Liver (tissue), 9 donors: ENCODE data around the gene NEAT1. TPM values are rescaled to one million over a fixed set of nuclear protein-coding genes. Genes with fewer than 3 reads are reported as not detected.

Experiments
- DNase-seq: peaks from one replicate; pipeline ENCODE4 v3.0.0-alpha.2; 2017; ENCODE audit warnings: low spot score
- H3K27ac ChIP-seq, 2 donors: one replicate each; pipeline ENCODE4 v1.7.0; 2013; ENCODE audit warnings: inconsistent platforms in 2 of 2, low read length in 2 of 2, control low read depth in 1 of 2, low read depth in 1 of 2, mild to moderate bottlenecking in 1 of 2
- H3K27me3 ChIP-seq, 4 donors: one replicate each; pipeline versions ENCODE4 v1.6.1 to v1.7.0; 2013; ENCODE audit warnings: low read length in 3 of 4, inconsistent platforms in 1 of 4, mild to moderate bottlenecking in 1 of 4, moderate library complexity in 1 of 4; ENCODE audit not compliant: control insufficient read depth in 4 of 4, insufficient read depth in 4 of 4
- H3K36me3 ChIP-seq, 4 donors: one replicate each; pipeline versions ENCODE4 v1.6.1 to v1.7.0; 2013; ENCODE audit warnings: low read length in 3 of 4, mild to moderate bottlenecking in 3 of 4, low read depth in 1 of 4, moderate library complexity in 1 of 4; ENCODE audit not compliant: control insufficient read depth in 4 of 4, insufficient read depth in 3 of 4
- H3K4me1 ChIP-seq, 4 donors: one replicate each; pipeline versions ENCODE4 v1.6.1 to v1.7.0; 2013; ENCODE audit warnings: low read length in 3 of 4, mild to moderate bottlenecking in 3 of 4, moderate library complexity in 1 of 4; ENCODE audit not compliant: control insufficient read depth in 4 of 4, insufficient read depth in 4 of 4
- H3K4me3 ChIP-seq, 3 donors: one replicate each; pipeline versions ENCODE4 v1.6.1 to v1.7.0; 2013; ENCODE audit warnings: low read length in 3 of 3, control low read depth in 1 of 3, low read depth in 1 of 3, mild to moderate bottlenecking in 1 of 3
- H3K9ac ChIP-seq, 2 donors: one replicate each; pipeline ENCODE4 v1.7.0; 2013; ENCODE audit warnings: low read length in 2 of 2, mild to moderate bottlenecking in 2 of 2, moderate library complexity in 2 of 2, control low read depth in 1 of 2, low read depth in 1 of 2
- H3K9me3 ChIP-seq, 4 donors: one replicate each; pipeline versions ENCODE4 v1.6.1 to v1.7.0; 2013; ENCODE audit warnings: low read length in 3 of 4; ENCODE audit not compliant: control insufficient read depth in 4 of 4
- EGR1 ChIP-seq, 2 donors: IDR thresholded peaks; 2 replicates each; pipeline ENCODE4 v1.6.1; 2016 to 2018; ENCODE audit warnings: antibody characterized with exemption in 2 of 2, low read depth in 2 of 2
- FOXA1 ChIP-seq: IDR thresholded peaks from 2 replicates; pipeline ENCODE4 v1.6.1; 2016; ENCODE audit warnings: antibody characterized with exemption
- FOXA2 ChIP-seq: IDR thresholded peaks from 2 replicates; pipeline ENCODE4 v1.6.1; 2016; ENCODE audit warnings: antibody characterized with exemption
- GABPA ChIP-seq, 2 donors: IDR thresholded peaks in 1 of 2; conservative IDR thresholded peaks in 1 of 2; 2 replicates each; pipeline ENCODE4 v1.6.1; 2016; ENCODE audit warnings: antibody characterized with exemption in 2 of 2, mild to moderate bottlenecking in 1 of 2, moderate library complexity in 1 of 2
- HNF4A ChIP-seq, 2 donors: conservative IDR thresholded peaks; 2 replicates each; pipeline ENCODE4 v1.6.1; 2016; ENCODE audit warnings: antibody characterized with exemption in 2 of 2, mild to moderate bottlenecking in 2 of 2
- HNF4G ChIP-seq: IDR thresholded peaks from 2 replicates; pipeline ENCODE4 v1.6.1; 2016; ENCODE audit warnings: antibody characterized with exemption
- JUND ChIP-seq, 2 donors: IDR thresholded peaks; 2 replicates each; pipeline ENCODE4 v1.6.1; 2016; ENCODE audit warnings: antibody characterized with exemption in 2 of 2
- NR2F2 ChIP-seq: IDR thresholded peaks from 2 replicates; pipeline ENCODE4 v1.6.1; 2016; ENCODE audit warnings: antibody characterized with exemption
- RAD21 ChIP-seq, 2 donors: IDR thresholded peaks; 2 replicates each; pipeline ENCODE4 v1.6.1; 2016; ENCODE audit warnings: antibody characterized with exemption in 2 of 2, mild to moderate bottlenecking in 2 of 2
- REST ChIP-seq: IDR thresholded peaks from 2 replicates; pipeline ENCODE4 v1.6.1; 2016; ENCODE audit warnings: antibody characterized with exemption, mild to moderate bottlenecking
- RXRA ChIP-seq, 2 donors: IDR thresholded peaks; 2 replicates each; pipeline ENCODE4 v1.6.1; 2017 to 2018; ENCODE audit warnings: antibody characterized with exemption in 2 of 2, mild to moderate bottlenecking in 1 of 2
- SP1 ChIP-seq: IDR thresholded peaks from 2 replicates; pipeline ENCODE4 v1.6.1; 2018; ENCODE audit warnings: antibody characterized with exemption, mild to moderate bottlenecking
- TAF1 ChIP-seq: conservative IDR thresholded peaks from 2 replicates; pipeline ENCODE4 v1.6.1; 2016; ENCODE audit warnings: antibody characterized with exemption, mild to moderate bottlenecking
- YY1 ChIP-seq: IDR thresholded peaks from 2 replicates; pipeline ENCODE4 v1.6.1; 2016; ENCODE audit warnings: antibody characterized with exemption, mild to moderate bottlenecking
- WGBS: extraction: QIAGEN DNeasy Blood & Tissue Kit; methylation state at CpG from one replicate; pipeline ENCODE4 v1.1.7; 2013; 5-methylcytosine and 5-hydroxymethylcytosine counted together
- polyA plus RNA-seq, 2 donors: library from polyadenylated mRNA; stranded (reverse) in 1 of 2; unstranded in 1 of 2; fragments of 200-250 nt in 1 of 2; fragments of >200 nt in 1 of 2; fragmentation: Nextera tagmentation in 1 of 2; extraction: Ambion mirVana in 1 of 2; gene quantifications; one replicate each; pipeline versions ENCODE4 v1.2.1 to v1.2.3, GENCODE V29; 2013 to 2015
- total RNA-seq, 2 donors: library from RNA; depleted of rRNA; stranded (reverse); fragments of >200 nt; gene quantifications; one replicate each; pipeline ENCODE4 v1.2.3, GENCODE V29; 2014
- TF ChIP-seq, protein P1 (sequence below): fragments of 150-350 bp; IDR thresholded peaks from 2 replicates; pipeline ENCODE4 v1.5.1; 2017; ENCODE audit warnings: improper control_type of control experiment, low read depth, low read length; ENCODE audit not compliant: missing input control
- TF ChIP-seq, protein P2 (sequence below): IDR thresholded peaks from 2 replicates; pipeline ENCODE4 v1.6.1; 2016; ENCODE audit warnings: antibody characterized with exemption
- TF ChIP-seq, protein P3 (sequence below): IDR thresholded peaks from 2 replicates; pipeline ENCODE4 v1.6.1; 2016; ENCODE audit warnings: antibody characterized with exemption
- TF ChIP-seq, protein P4 (sequence below): IDR thresholded peaks from 2 replicates; pipeline ENCODE4 v1.6.1; 2016; ENCODE audit warnings: antibody characterized with exemption
- donor health status: healthy.
- donor health status: healthy.
- donor health status: healthy.
- donor health status: healthy.
- donor health status: healthy.

The NEAT1 gene
- total and polyA plus RNA-seq, 4 donors = 29.6 to 1,968 (median 80.8) TPM

DNA sequence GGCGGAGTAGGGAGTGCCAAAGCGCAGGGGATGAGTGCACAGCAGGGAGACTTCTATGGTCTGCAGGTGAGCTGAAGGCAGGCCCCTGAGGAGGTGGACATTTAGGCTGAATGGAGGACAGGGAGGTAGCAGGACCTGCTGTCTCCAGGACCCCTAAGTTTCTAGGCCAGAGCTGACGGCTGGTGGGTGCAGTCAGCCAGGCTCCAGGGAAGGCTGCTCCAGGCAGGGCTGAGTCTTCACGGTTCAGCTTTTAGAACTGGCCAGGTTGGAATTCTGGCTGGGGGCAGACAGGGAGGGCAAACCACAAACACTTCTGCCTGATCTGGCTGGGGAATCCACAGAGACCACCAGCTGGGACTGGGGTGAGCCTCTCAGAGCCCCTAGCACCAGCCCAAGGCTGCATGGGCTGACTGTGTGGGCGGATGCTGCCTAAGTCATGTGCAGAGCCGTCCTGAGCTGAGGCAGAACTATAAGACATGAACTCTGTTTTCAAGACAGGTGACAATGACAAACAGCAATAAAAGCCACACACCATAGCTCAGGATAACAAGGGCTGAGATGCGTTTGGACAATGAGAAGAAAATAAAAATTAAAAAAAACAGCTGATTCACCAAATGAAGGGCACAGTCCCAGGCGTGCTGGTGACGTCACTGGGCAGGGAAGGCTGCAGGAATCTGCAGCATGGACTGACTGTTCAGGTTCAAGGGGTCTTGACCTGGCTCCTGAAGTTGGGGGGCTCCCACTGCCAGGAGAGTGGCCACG is 65.9 kb downstream of the NEAT1 start:
- no peak overlapping the region for H3K4me3 ChIP-seq
- peaks cover 12 to 49% (median 26%) of the 10 kb centered on the region in 4 donors for H3K4me1 ChIP-seq
- 74% methylated on average over 10 of the region's 10 CpGs for WGBS
- no peaks in the 10 kb centered on the region for H3K36me3 ChIP-seq
- TF ChIP-seq, protein P1, sequence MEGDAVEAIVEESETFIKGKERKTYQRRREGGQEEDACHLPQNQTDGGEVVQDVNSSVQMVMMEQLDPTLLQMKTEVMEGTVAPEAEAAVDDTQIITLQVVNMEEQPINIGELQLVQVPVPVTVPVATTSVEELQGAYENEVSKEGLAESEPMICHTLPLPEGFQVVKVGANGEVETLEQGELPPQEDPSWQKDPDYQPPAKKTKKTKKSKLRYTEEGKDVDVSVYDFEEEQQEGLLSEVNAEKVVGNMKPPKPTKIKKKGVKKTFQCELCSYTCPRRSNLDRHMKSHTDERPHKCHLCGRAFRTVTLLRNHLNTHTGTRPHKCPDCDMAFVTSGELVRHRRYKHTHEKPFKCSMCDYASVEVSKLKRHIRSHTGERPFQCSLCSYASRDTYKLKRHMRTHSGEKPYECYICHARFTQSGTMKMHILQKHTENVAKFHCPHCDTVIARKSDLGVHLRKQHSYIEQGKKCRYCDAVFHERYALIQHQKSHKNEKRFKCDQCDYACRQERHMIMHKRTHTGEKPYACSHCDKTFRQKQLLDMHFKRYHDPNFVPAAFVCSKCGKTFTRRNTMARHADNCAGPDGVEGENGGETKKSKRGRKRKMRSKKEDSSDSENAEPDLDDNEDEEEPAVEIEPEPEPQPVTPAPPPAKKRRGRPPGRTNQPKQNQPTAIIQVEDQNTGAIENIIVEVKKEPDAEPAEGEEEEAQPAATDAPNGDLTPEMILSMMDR = no peak
- no peak for TF ChIP-seq RAD21 (IDR thresholded peaks at IDR 0.05)
- TF ChIP-seq, protein P2, sequence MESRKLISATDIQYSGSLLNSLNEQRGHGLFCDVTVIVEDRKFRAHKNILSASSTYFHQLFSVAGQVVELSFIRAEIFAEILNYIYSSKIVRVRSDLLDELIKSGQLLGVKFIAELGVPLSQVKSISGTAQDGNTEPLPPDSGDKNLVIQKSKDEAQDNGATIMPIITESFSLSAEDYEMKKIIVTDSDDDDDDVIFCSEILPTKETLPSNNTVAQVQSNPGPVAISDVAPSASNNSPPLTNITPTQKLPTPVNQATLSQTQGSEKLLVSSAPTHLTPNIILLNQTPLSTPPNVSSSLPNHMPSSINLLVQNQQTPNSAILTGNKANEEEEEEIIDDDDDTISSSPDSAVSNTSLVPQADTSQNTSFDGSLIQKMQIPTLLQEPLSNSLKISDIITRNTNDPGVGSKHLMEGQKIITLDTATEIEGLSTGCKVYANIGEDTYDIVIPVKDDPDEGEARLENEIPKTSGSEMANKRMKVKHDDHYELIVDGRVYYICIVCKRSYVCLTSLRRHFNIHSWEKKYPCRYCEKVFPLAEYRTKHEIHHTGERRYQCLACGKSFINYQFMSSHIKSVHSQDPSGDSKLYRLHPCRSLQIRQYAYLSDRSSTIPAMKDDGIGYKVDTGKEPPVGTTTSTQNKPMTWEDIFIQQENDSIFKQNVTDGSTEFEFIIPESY = no peak
- TF ChIP-seq FOXA1 = no peak
- no peak for TF ChIP-seq HNF4A (conservative IDR thresholded peaks at IDR 0.05)
- no peak for TF ChIP-seq HNF4G
- no peak for DNase-seq
- no peaks in the 10 kb centered on the region for H3K27me3 ChIP-seq
- peak overlapping the region; percentile 89 to 97 for H3K27ac ChIP-seq
- peak overlapping the region; percentile 4 to 10 for H3K9ac ChIP-seq
- no peaks in the 10 kb centered on the region for H3K9me3 ChIP-seq

- Histone ChIP-seq H3K9ac (peak overlapping the region in 1 of 2 donors; percentile 19), H3K4me3 (no peak overlapping the region), H3K36me3 (no peaks in the 10 kb centered on the region), H3K9me3 (no peaks in the 10 kb centered on the region), H3K27ac (peak overlapping the region; percentile 89 to 97), H3K4me1 (peaks cover 12 to 54% (median 29%) of the 10 kb centered on the region in 4 donors), H3K27me3 (no peaks in the 10 kb centered on the region)
- TF ChIP-seq JUND (IDR thresholded peaks at IDR 0.05) = peak in 1 of 2 donors; percentile 11
- no peak for TF ChIP-seq HNF4A (conservative IDR thresholded peaks at IDR 0.05)
- TF ChIP-seq, protein P1 = no peak
- TF ChIP-seq YY1 = no peak
- peak; percentile 39 for TF ChIP-seq REST
- TF ChIP-seq, protein P3, sequence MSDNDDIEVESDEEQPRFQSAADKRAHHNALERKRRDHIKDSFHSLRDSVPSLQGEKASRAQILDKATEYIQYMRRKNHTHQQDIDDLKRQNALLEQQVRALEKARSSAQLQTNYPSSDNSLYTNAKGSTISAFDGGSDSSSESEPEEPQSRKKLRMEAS = no peak
- no peak for TF ChIP-seq EGR1 (IDR thresholded peaks at IDR 0.05; ENCODE audit: low read depth in 2 of 2)
- TF ChIP-seq, protein P4, sequence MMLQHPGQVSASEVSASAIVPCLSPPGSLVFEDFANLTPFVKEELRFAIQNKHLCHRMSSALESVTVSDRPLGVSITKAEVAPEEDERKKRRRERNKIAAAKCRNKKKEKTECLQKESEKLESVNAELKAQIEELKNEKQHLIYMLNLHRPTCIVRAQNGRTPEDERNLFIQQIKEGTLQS = no peak
- TF ChIP-seq NR2F2 = peak; percentile 89
- no peak for TF ChIP-seq TAF1
- TF ChIP-seq FOXA2 = no peak
- TF ChIP-seq, protein P2 = no peak
- peak; percentile 37 to 58 for TF ChIP-seq RXRA (IDR thresholded peaks at IDR 0.05)
- no peak for TF ChIP-seq HNF4G
- TF ChIP-seq FOXA1 = no peak
- TF ChIP-seq GABPA (IDR thresholded peaks at IDR 0.05 in 1 of 2, conservative IDR thresholded peaks at IDR 0.05 in 1 of 2) = no peak
- TF ChIP-seq RAD21 (IDR thresholded peaks at IDR 0.05) = no peak
- TF ChIP-seq SP1 = peak; percentile 68
- WGBS = 84% methylated on average over 10 of the region's 10 CpGs
- DNase-seq = no peak
Observed at GRCh38 chr11:65489035-65489705, 66.6 kb downstream of the NEAT1 start.
